GM21526 (cell line): ENCODE results near the gene P2RX6.
"Not testable (repeated sequence)": the region's sequence is repeated elsewhere in the genome, so short reads cannot be mapped to it uniquely, and the experiment has no call there.

ENCODE experiments used
- ATAC-seq: cut with Tn5 transposase; IDR thresholded peaks from one replicate; pipeline ENCODE4 v1.9.1; 2021; ENCODE audit warnings: moderate library complexity; ENCODE audit not compliant: unreplicated experiment, low FRiP score

P2RX6 gene

GRCh38 chr22:21014726-21015465, at the start of gene P2RX6:
Gene P2RX6 (plus strand): TSS chr22:21015165. CDS start chr22:21015175, 10 bp downstream.
- ATAC-seq = no peak

- no peak for ATAC-seq
Observed at GRCh38 chr22:20965888-20966855, 48.8 kb upstream of the P2RX6 start.

- ATAC-seq = no peak
Observed at GRCh38 chr22:20966883-20967696, 47.9 kb upstream of the P2RX6 start, which contains the start of gene AIFM3. Gene AIFM3 (plus strand): TSS chr22:20967255. CDS start chr22:20967945, 690 bp downstream.

GRCh38 chr22:20967697-20968211, 47.2 kb upstream of the P2RX6 start:
- ATAC-seq = no peak

GRCh38 chr22:20968281-20968977, 46.5 kb upstream of the P2RX6 start:
- no peak for ATAC-seq

- no peak for ATAC-seq
Observed at GRCh38 chr22:20970939-20971657, 43.9 kb upstream of the P2RX6 start.

- not testable (repeated sequence) for ATAC-seq
Observed at GRCh38 chr22:20972014-20972694, 42.8 kb upstream of the P2RX6 start.

- ATAC-seq = no peak
Observed at GRCh38 chr22:20972933-20973577, 41.9 kb upstream of the P2RX6 start.

GRCh38 chr22:20973634-20974286, 41.2 kb upstream of the P2RX6 start:
- no peak for ATAC-seq

- no peak for ATAC-seq
Observed at GRCh38 chr22:20974336-20974955, 40.5 kb upstream of the P2RX6 start.

- no peak for ATAC-seq
Observed at GRCh38 chr22:20975541-20976290, 39.2 kb upstream of the P2RX6 start.

GRCh38 chr22:20976291-20976877, 38.6 kb upstream of the P2RX6 start:
- no peak for ATAC-seq

- ATAC-seq = no peak
Observed at GRCh38 chr22:20977019-20977418, 37.9 kb upstream of the P2RX6 start.

- ATAC-seq = no peak
Observed at GRCh38 chr22:20977516-20978170, 37.3 kb upstream of the P2RX6 start.

- ATAC-seq = no peak
Observed at GRCh38 chr22:20978419-20978818, 36.5 kb upstream of the P2RX6 start.
